ENCODE results near the gene SH3BP5.

The SH3BP5 gene

GRCh38 chr3:15330031-15330596, 2.3 kb downstream of the SH3BP5 start:
- no peak overlapping the region for H3K23ac ChIP-seq (ENCODE audit: low read length in 2 of 2)
- WGBS, result 91% methylated on average over 9 of the region's 10 CpGs
- peak overlapping the region; percentile 97 for H3K9ac ChIP-seq (ENCODE audit: low read length)
- no peak overlapping the region for H2BK120ac ChIP-seq (ENCODE audit: low read depth, low read length)
- H4K8ac ChIP-seq (ENCODE audit: low read length), result no peak overlapping the region
- H3K18ac ChIP-seq (ENCODE audit: low read depth in 1 of 2, low read length in 2 of 2), result no peak overlapping the region
- no peak overlapping the region for H2BK5ac ChIP-seq (ENCODE audit: low read depth, low read length, poor library complexity, severe bottlenecking)
- H2BK12ac ChIP-seq (ENCODE audit: low read length in 2 of 2), result no peak overlapping the region
- no peak overlapping the region for H4K91ac ChIP-seq (ENCODE audit: low read length)
- H3K79me1 ChIP-seq (replicated peaks; ENCODE audit: low read length, poor library complexity, severe bottlenecking), result peaks cover 7% of the 10 kb centered on the region
- no peak overlapping the region for H2BK15ac ChIP-seq (ENCODE audit: low read depth, poor library complexity, severe bottlenecking)
- no peak overlapping the region for H2AFZ ChIP-seq (ENCODE audit: low read depth, low read length)
- H3K36me3 ChIP-seq (ENCODE audit: control insufficient read depth in 1 of 2, insufficient read depth in 2 of 2, low read depth in 1 of 2, low read length in 2 of 2), result peaks cover 0 to 36% of the 10 kb centered on the region in 2 experiments
- H3K27me3 ChIP-seq (ENCODE audit: control insufficient read depth in 1 of 2, insufficient read depth in 1 of 2, low read length in 2 of 2), result no peaks in the 10 kb centered on the region
- H2AK5ac ChIP-seq (ENCODE audit: low read length, severe bottlenecking), result no peak overlapping the region
- H3K27ac ChIP-seq (ENCODE audit: low read length, poor library complexity, severe bottlenecking), result no peak overlapping the region
- no peak overlapping the region for H3K4ac ChIP-seq (ENCODE audit: low read depth in 1 of 2, low read length in 2 of 2)
- peaks cover 15% of the 10 kb centered on the region for H3K4me1 ChIP-seq (ENCODE audit: control insufficient read depth, insufficient read depth, low read depth, low read length)
- no peak for DNase-seq
- H3K14ac ChIP-seq (ENCODE audit: low read length in 2 of 2), result no peak overlapping the region
- no peak overlapping the region for H3K4me2 ChIP-seq (ENCODE audit: low read length, poor library complexity, severe bottlenecking)
- H3K4me3 ChIP-seq (ENCODE audit: insufficient read depth in 1 of 2, low read depth in 1 of 2, low read length in 2 of 2), result peak overlapping the region in 1 of 2 experiments; percentile 96
- no peaks in the 10 kb centered on the region for H3K9me3 ChIP-seq (ENCODE audit: control insufficient read depth, low read length)

GRCh38 chr3:15329046-15330005, 3.1 kb downstream of the SH3BP5 start:
- Histone ChIP-seq H3K4me2 (ENCODE audit: low read length, poor library complexity, severe bottlenecking) (no peak overlapping the region), H3K9me3 (ENCODE audit: control insufficient read depth, low read length) (no peaks in the 10 kb centered on the region), H3K4ac (ENCODE audit: low read depth in 1 of 2, low read length in 2 of 2) (no peak overlapping the region), H2BK120ac (ENCODE audit: low read depth, low read length) (no peak overlapping the region), H4K91ac (ENCODE audit: low read length) (no peak overlapping the region), H3K27me3 (ENCODE audit: control insufficient read depth in 1 of 2, insufficient read depth in 1 of 2, low read length in 2 of 2) (no peaks in the 10 kb centered on the region), H2BK12ac (ENCODE audit: low read length in 2 of 2) (no peak overlapping the region), H4K8ac (ENCODE audit: low read length) (no peak overlapping the region), H3K79me1 (replicated peaks; ENCODE audit: low read length, poor library complexity, severe bottlenecking) (peaks cover 7% of the 10 kb centered on the region), H3K36me3 (ENCODE audit: control insufficient read depth in 1 of 2, insufficient read depth in 2 of 2, low read depth in 1 of 2, low read length in 2 of 2) (peaks cover 0 to 36% of the 10 kb centered on the region in 2 experiments), H2AK5ac (ENCODE audit: low read length, severe bottlenecking) (no peak overlapping the region), H3K23ac (ENCODE audit: low read length in 2 of 2) (no peak overlapping the region), H2AFZ (ENCODE audit: low read depth, low read length) (no peak overlapping the region), H3K4me1 (ENCODE audit: control insufficient read depth, insufficient read depth, low read depth, low read length) (peaks cover 15% of the 10 kb centered on the region), H3K27ac (ENCODE audit: low read length, poor library complexity, severe bottlenecking) (no peak overlapping the region), H3K18ac (ENCODE audit: low read depth in 1 of 2, low read length in 2 of 2) (no peak overlapping the region), H2BK5ac (ENCODE audit: low read depth, low read length, poor library complexity, severe bottlenecking) (no peak overlapping the region), H2BK15ac (ENCODE audit: low read depth, poor library complexity, severe bottlenecking) (no peak overlapping the region), H3K14ac (ENCODE audit: low read length in 2 of 2) (no peak overlapping the region), H3K9ac (ENCODE audit: low read length) (peak overlapping the region; percentile 97), H3K4me3 (ENCODE audit: insufficient read depth in 1 of 2, low read depth in 1 of 2, low read length in 2 of 2) (peak overlapping the region in 1 of 2 experiments; percentile 96)
- no peak for DNase-seq
- WGBS, result 77% methylated on average over 9 of the region's 11 CpGs

DNA sequence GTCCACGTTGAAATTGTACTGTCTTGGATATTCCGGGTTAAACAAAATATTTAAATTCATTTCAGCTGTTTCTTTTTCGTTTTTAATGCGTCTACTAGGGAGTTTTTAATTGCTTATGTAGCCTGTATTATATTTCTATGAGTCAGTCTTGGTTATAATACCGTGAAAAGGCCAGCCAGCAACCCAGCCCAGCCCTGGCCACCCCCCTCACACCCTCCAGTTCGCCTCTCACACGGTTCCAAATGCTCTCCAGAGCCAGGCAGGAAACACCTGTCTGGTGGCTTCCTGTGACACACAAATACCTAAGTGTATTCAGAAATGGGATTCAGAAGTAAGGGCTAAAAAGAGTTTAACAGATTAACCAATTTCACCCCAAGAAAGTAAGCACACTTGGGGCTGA, 4.4 kb downstream of the SH3BP5 start:
- Histone ChIP-seq H3K27me3 (ENCODE audit: control insufficient read depth in 1 of 2, insufficient read depth in 1 of 2, low read length in 2 of 2) (no peaks in the 10 kb centered on the region), H3K18ac (ENCODE audit: low read depth in 1 of 2, low read length in 2 of 2) (no peak overlapping the region), H3K23ac (ENCODE audit: low read length in 2 of 2) (no peak overlapping the region), H3K14ac (ENCODE audit: low read length in 2 of 2) (no peak overlapping the region), H3K4me3 (ENCODE audit: insufficient read depth in 1 of 2, low read depth in 1 of 2, low read length in 2 of 2) (peak overlapping the region in 1 of 2 experiments; percentile 15), H4K91ac (ENCODE audit: low read length) (no peak overlapping the region), H3K9ac (ENCODE audit: low read length) (peak overlapping the region; percentile 56), H4K8ac (ENCODE audit: low read length) (no peak overlapping the region), H2BK15ac (ENCODE audit: low read depth, poor library complexity, severe bottlenecking) (no peak overlapping the region), H3K4ac (ENCODE audit: low read depth in 1 of 2, low read length in 2 of 2) (no peak overlapping the region), H3K4me1 (ENCODE audit: control insufficient read depth, insufficient read depth, low read depth, low read length) (peaks cover 17% of the 10 kb centered on the region), H2BK5ac (ENCODE audit: low read depth, low read length, poor library complexity, severe bottlenecking) (no peak overlapping the region), H2AFZ (ENCODE audit: low read depth, low read length) (no peak overlapping the region), H3K9me3 (ENCODE audit: control insufficient read depth, low read length) (no peaks in the 10 kb centered on the region), H3K27ac (ENCODE audit: low read length, poor library complexity, severe bottlenecking) (no peak overlapping the region), H2BK12ac (ENCODE audit: low read length in 2 of 2) (no peak overlapping the region), H3K79me1 (replicated peaks; ENCODE audit: low read length, poor library complexity, severe bottlenecking) (peaks cover 12% of the 10 kb centered on the region), H2BK120ac (ENCODE audit: low read depth, low read length) (no peak overlapping the region), H3K36me3 (ENCODE audit: control insufficient read depth in 1 of 2, insufficient read depth in 2 of 2, low read depth in 1 of 2, low read length in 2 of 2) (peaks cover 0 to 36% of the 10 kb centered on the region in 2 experiments), H3K4me2 (ENCODE audit: low read length, poor library complexity, severe bottlenecking) (no peak overlapping the region), H2AK5ac (ENCODE audit: low read length, severe bottlenecking) (no peak overlapping the region)
- DNase-seq, result no peak
- 89% methylated on average over 4 of the region's 7 CpGs for WGBS

GRCh38 chr3:15326673-15327072, 5.7 kb downstream of the SH3BP5 start:
- no peak overlapping the region for H3K9ac ChIP-seq (ENCODE audit: low read length)
- 100% methylated on average over 2 of the region's 2 CpGs for WGBS
- H3K4me2 ChIP-seq (ENCODE audit: low read length, poor library complexity, severe bottlenecking), result no peak overlapping the region
- no peak for DNase-seq
- peaks cover 7% of the 10 kb centered on the region for H3K79me1 ChIP-seq (replicated peaks; ENCODE audit: low read length, poor library complexity, severe bottlenecking)
- peaks cover 0 to 38% of the 10 kb centered on the region in 2 experiments for H3K36me3 ChIP-seq (ENCODE audit: control insufficient read depth in 1 of 2, insufficient read depth in 2 of 2, low read depth in 1 of 2, low read length in 2 of 2)
- no peak overlapping the region for H2BK15ac ChIP-seq (ENCODE audit: low read depth, poor library complexity, severe bottlenecking)
- no peaks in the 10 kb centered on the region for H3K9me3 ChIP-seq (ENCODE audit: control insufficient read depth, low read length)
- H3K23ac ChIP-seq (ENCODE audit: low read length in 2 of 2), result no peak overlapping the region
- no peak overlapping the region for H2AK5ac ChIP-seq (ENCODE audit: low read length, severe bottlenecking)
- H3K27me3 ChIP-seq (ENCODE audit: control insufficient read depth in 1 of 2, insufficient read depth in 1 of 2, low read length in 2 of 2), result no peaks in the 10 kb centered on the region
- H2BK5ac ChIP-seq (ENCODE audit: low read depth, low read length, poor library complexity, severe bottlenecking), result no peak overlapping the region
- no peak overlapping the region for H2BK120ac ChIP-seq (ENCODE audit: low read depth, low read length)
- no peak overlapping the region for H3K4ac ChIP-seq (ENCODE audit: low read depth in 1 of 2, low read length in 2 of 2)
- no peak overlapping the region for H4K8ac ChIP-seq (ENCODE audit: low read length)
- no peak overlapping the region for H3K4me3 ChIP-seq (ENCODE audit: insufficient read depth in 1 of 2, low read depth in 1 of 2, low read length in 2 of 2)
- H3K14ac ChIP-seq (ENCODE audit: low read length in 2 of 2), result no peak overlapping the region
- no peak overlapping the region for H3K18ac ChIP-seq (ENCODE audit: low read depth in 1 of 2, low read length in 2 of 2)
- no peak overlapping the region for H2BK12ac ChIP-seq (ENCODE audit: low read length in 2 of 2)
- H4K91ac ChIP-seq (ENCODE audit: low read length), result no peak overlapping the region
- H2AFZ ChIP-seq (ENCODE audit: low read depth, low read length), result no peak overlapping the region
- H3K27ac ChIP-seq (ENCODE audit: low read length, poor library complexity, severe bottlenecking), result no peak overlapping the region
- H3K4me1 ChIP-seq (ENCODE audit: control insufficient read depth, insufficient read depth, low read depth, low read length), result peaks cover 9% of the 10 kb centered on the region

All from mesenchymal stem cell (in vitro differentiated cells and primary cell).